ENCODE data around the gene IRAK1. TPM values are rescaled to one million over a fixed set of nuclear protein-coding genes. Genes with fewer than 3 reads are reported as not detected.

IRAK1 gene
- total RNA-seq, 2 donors from 2014 or later, result 75.3 to 92.5 TPM

DNA sequence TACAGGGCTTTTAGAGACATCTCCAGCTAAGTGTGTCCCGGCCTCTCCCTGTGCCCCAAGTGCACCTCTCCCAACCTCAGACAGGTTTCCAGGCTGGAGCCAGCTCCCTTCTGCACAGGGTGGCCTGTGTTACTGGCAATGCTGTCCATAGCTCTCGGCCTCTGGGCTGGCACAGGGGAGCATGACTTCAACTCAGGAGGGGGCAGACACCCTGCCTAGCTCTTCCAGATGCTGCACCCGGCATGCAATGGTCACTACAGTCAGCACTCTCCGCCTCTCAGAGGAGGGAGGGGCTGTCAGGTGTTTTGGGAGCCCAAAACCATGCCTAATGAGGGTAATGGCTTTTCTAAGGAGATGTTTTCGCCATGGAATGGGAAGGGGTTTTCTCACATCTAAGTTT is 2.4 kb upstream of the IRAK1 start:
- Mint-ChIP-seq H3K4me1 (peaks cover 6% of the 10 kb centered on the region), H3K27me3 (no peaks in the 10 kb centered on the region), H3K27ac (no peak overlapping the region), H3K36me3 (ENCODE audit: low read depth) (no peaks in the 10 kb centered on the region), H3K4me3 (no peak overlapping the region)
- DNase-seq (no peak), ATAC-seq (no peak)
- no peaks in the 10 kb centered on the region for H3K9me3 ChIP-seq (ENCODE audit: control insufficient read depth, low read length, poor library complexity, severe bottlenecking)

DNA sequence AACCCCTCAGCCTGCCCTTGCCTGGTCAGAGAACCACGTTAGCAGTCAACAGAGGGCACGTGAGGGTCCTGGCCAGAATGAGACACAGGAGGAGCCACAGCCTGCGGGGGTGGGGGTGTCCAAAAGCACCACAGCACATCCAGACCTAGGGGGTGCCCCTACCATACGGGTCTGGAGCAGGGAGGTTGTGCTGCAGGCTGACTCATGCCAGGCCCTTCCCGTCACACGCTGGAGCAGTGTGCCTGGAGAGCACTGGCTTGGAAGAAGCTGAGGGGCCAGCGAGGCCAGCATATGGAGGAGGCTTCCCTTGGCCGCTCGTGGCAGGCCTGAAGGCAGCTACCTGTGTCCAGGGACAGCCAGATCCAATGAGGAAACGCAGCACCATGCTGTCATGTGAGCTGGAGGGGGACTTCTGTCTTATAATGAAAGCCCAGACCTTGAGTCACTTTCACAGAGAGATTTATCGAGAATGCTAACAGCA is 1.5 kb upstream of the IRAK1 start:
- ATAC-seq, result no peak
- Mint-ChIP-seq H3K4me3 (peak overlapping the region; percentile 90), H3K36me3 (ENCODE audit: low read depth) (no peaks in the 10 kb centered on the region), H3K27me3 (no peaks in the 10 kb centered on the region), H3K27ac (peak overlapping the region; percentile 88), H3K4me1 (peaks cover 6% of the 10 kb centered on the region)
- H3K9me3 ChIP-seq (ENCODE audit: control insufficient read depth, low read length, poor library complexity, severe bottlenecking), result no peaks in the 10 kb centered on the region
- peak in 1 of 3 donors; percentile 17 for DNase-seq

DNA sequence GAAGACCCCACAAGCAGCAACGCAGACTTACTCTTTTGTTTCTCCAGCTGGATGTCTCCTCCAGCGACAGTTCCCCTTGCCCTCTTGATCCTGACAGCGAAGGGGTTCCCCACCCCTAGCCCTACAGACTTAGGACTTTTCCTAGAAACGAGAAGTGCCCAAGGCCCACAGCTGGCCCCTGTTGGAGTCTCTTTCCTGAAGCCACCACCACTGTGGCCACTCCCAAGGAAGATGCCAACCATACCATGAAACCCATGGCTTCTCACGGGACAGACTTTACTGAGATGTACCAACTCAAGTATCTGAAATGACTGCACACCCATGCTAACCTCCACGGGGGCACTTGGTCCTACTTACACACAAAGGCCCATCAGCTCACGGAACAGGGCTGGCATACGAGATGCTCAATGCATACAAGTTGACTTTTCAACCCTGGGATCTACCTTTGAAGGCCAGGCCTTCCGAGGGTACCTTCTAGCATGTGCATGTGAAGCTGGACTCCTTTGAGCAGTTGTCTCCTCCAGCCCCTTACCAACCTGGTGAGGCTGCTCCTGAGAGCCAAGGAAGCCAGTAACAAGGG is 924 bp upstream of the IRAK1 start:
- Mint-ChIP-seq H3K4me1 (peaks cover 9% of the 10 kb centered on the region), H3K27ac (peak overlapping the region; percentile 88), H3K36me3 (ENCODE audit: low read depth) (no peaks in the 10 kb centered on the region), H3K27me3 (no peaks in the 10 kb centered on the region), H3K4me3 (peak overlapping the region; percentile 90)
- H3K9me3 ChIP-seq (ENCODE audit: control insufficient read depth, low read length, poor library complexity, severe bottlenecking), result no peaks in the 10 kb centered on the region
- DNase-seq, result no peak
- no peak for ATAC-seq

DNA sequence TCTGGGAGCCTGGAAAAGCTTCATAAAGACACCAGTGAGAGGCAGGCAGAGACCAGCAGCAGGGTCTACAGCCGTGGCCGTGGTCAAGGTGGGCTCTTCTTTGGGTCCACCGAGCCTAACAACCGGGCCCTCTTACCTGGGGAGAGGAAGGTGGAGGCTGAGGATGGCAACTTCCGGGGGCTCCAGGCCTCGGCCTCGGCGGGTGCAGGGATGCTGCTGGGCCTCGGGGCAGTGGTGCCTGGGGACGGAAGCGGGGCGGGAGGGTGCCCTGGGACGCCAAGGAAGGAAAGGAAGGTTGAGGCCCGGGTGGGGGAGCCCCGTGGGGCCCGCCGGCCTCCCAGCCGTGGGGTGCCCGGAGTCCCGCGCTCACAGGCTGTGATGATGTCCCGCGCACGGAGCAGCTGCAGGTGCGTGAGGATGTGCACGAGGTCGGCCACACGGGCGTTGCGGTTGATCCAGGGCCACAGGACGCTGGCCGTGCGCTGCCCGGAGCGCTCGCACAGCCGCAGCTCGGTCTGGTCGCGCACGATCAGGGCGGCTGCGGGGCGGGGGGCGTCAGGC is 561 bp downstream of the IRAK1 start:
- H3K4me3 Mint-ChIP-seq, result peak overlapping the region; percentile 92
- peaks cover 13% of the 10 kb centered on the region for H3K4me1 Mint-ChIP-seq
- peak overlapping the region; percentile 83 for H3K27ac Mint-ChIP-seq
- no peaks in the 10 kb centered on the region for H3K27me3 Mint-ChIP-seq
- ATAC-seq, result peak; percentile 7
- DNase-seq, result no peak
- no peaks in the 10 kb centered on the region for H3K9me3 ChIP-seq (ENCODE audit: control insufficient read depth, low read length, poor library complexity, severe bottlenecking)
- no peaks in the 10 kb centered on the region for H3K36me3 Mint-ChIP-seq (ENCODE audit: low read depth)

DNA sequence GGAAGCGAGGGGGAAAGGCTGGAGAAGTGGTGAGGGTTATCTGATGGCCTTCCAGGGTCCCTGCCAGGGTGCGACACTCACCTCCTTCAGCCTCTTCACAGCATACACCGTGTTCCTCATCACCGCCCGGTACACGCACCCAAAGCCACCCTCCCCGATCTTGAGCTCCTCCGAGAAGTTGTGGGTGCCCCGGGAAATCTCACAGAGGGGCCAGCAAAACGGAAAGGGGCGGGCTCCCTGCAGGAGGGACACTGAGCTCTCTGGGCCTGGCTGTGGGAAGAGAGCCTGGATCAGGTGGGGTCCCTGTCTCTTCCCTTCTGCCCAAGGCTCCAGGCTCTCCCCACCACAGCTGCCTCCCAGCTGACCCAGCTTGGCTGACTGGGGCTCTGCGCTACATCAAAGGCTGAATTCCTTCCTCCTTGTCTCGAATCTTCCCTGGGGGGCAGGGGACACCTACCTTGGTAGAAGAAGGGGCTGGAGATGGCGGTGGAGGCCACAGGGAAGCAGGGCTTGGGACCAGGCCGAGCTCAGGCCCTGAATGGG is 1.1 kb downstream of the IRAK1 start:
- DNase-seq (no peak), ATAC-seq (no peak)
- H3K4me3 Mint-ChIP-seq, result peak overlapping the region; percentile 92
- no peaks in the 10 kb centered on the region for H3K9me3 ChIP-seq (ENCODE audit: control insufficient read depth, low read length, poor library complexity, severe bottlenecking)
- peak overlapping the region; percentile 83 for H3K27ac Mint-ChIP-seq
- no peaks in the 10 kb centered on the region for H3K36me3 Mint-ChIP-seq (ENCODE audit: low read depth)
- H3K4me1 Mint-ChIP-seq, result peaks cover 15% of the 10 kb centered on the region
- no peaks in the 10 kb centered on the region for H3K27me3 Mint-ChIP-seq

DNA sequence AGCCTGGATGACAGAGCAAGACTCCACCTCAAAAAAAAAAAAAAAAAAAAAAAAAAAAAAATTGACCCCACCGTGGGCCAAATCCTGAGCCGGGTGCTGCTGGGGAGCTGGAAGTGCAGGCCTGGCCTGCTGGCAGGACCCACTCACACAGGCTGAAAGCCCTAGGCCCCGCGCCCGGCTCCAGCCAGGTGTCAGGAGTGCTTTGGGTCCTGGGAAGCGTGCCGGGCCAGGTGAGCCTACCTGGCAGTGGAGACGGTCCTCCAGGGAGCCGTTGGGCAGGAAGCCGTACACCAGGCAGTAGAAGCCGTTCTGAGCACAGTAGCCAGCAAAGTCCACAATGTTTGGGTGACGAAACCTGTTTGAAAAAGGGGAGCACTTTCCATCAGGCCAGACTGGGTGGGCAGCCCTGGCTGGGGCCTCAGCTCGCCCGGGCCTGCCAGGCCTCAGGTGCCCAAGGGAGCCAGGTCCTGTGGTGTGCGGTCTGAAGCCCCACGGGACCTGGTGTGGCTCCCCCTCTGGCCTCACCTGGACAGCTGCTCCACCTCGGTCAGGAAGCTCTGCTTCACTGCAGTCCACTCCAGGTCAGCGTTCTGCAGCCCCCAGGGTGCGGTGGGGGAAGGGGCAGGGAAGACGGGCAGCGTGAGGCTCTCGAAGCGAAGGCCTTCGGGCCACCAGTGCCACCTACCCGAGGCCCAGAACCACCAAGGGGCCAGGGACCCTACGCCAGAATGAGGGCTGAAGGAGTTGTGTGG is 1.8 kb downstream of the IRAK1 start:
- H3K9me3 ChIP-seq (ENCODE audit: control insufficient read depth, low read length, poor library complexity, severe bottlenecking), result no peaks in the 10 kb centered on the region
- Mint-ChIP-seq H3K36me3 (ENCODE audit: low read depth) (no peaks in the 10 kb centered on the region), H3K27me3 (no peaks in the 10 kb centered on the region), H3K4me1 (peaks cover 13% of the 10 kb centered on the region), H3K4me3 (peak overlapping the region; percentile 92), H3K27ac (peak overlapping the region; percentile 83)
- no peak for ATAC-seq
- no peak for DNase-seq

DNA sequence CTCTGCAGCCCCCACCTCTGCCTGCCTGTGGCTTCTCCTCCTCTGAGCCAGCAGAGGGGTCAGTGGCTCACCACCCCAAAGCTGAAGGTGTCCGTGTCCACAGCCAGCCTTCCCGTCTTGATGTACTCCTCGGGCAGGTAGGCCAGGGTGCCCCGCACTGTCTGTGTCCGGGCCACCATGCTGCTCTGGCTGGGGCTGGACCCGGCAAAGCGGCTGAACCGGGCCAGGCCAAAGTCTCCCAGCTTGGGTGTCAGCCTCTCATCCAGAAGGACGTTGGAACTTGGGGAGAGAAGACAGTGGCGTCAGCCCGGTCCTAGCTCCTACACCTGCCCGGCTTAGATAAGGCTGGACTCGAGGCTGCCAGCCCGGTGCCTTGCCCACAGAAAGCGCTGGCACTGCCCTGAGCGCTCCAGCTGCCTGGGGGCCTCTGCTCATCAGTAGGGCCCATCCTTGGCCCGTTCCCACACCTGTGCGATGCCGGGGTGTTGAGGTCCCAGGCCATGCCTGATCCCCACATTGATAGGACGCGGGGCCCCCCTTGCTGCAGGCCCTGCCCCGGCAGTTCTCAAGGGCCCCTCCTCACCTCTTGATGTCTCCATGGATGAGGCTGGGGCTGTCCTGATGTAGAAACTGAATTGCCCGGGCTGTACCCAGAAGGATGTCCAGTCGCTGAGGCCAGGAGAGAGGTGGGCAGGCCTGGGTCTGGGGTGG is 3.2 kb downstream of the IRAK1 start:
- H3K4me1 Mint-ChIP-seq, result peaks cover 13% of the 10 kb centered on the region
- no peaks in the 10 kb centered on the region for H3K9me3 ChIP-seq (ENCODE audit: control insufficient read depth, low read length, poor library complexity, severe bottlenecking)
- H3K27ac Mint-ChIP-seq, result no peak overlapping the region
- no peak overlapping the region for H3K4me3 Mint-ChIP-seq
- H3K36me3 Mint-ChIP-seq (ENCODE audit: low read depth), result no peaks in the 10 kb centered on the region
- no peak for ATAC-seq
- H3K27me3 Mint-ChIP-seq, result no peaks in the 10 kb centered on the region
- DNase-seq, result no peak

DNA sequence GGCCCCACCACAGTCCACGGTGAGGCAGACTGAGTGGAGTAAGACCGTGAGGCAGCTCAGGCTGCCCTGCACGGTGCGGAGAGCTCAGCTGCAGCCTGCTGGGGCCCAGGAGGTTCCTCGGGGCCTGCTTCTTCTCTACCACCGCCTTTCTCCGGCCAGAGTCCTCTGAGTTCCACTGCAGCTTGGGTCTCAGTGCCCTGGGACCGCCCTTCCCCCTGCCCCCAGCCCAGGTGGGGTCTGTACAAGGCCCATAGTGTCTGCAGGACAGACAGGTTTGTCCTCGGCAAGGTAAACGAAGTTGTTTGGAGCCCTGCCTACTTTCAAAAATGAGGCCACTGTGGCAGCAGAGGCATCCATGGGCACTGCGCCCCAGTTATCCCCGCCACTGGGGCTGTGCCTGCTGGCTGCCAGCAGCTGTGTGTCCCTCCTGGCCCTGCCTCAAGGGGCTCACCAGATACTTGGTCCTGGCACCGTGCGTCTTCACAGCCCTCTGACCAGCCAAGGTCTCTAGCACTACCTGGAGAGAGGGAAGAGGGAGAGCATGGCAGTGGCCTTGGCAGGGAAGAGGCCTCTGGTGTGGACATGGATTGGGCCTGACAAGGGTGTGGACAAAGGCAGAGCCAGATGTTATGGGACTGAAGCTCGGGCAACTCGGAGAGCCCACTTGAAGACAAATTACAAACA is 4.0 kb downstream of the IRAK1 start:
- DNase-seq (no peak), ATAC-seq (no peak)
- no peaks in the 10 kb centered on the region for H3K36me3 Mint-ChIP-seq (ENCODE audit: low read depth)
- no peak overlapping the region for H3K4me3 Mint-ChIP-seq
- no peaks in the 10 kb centered on the region for H3K27me3 Mint-ChIP-seq
- H3K9me3 ChIP-seq (ENCODE audit: control insufficient read depth, low read length, poor library complexity, severe bottlenecking), result no peaks in the 10 kb centered on the region
- H3K27ac Mint-ChIP-seq, result peak overlapping the region; percentile 68
- peaks cover 13% of the 10 kb centered on the region for H3K4me1 Mint-ChIP-seq

DNA sequence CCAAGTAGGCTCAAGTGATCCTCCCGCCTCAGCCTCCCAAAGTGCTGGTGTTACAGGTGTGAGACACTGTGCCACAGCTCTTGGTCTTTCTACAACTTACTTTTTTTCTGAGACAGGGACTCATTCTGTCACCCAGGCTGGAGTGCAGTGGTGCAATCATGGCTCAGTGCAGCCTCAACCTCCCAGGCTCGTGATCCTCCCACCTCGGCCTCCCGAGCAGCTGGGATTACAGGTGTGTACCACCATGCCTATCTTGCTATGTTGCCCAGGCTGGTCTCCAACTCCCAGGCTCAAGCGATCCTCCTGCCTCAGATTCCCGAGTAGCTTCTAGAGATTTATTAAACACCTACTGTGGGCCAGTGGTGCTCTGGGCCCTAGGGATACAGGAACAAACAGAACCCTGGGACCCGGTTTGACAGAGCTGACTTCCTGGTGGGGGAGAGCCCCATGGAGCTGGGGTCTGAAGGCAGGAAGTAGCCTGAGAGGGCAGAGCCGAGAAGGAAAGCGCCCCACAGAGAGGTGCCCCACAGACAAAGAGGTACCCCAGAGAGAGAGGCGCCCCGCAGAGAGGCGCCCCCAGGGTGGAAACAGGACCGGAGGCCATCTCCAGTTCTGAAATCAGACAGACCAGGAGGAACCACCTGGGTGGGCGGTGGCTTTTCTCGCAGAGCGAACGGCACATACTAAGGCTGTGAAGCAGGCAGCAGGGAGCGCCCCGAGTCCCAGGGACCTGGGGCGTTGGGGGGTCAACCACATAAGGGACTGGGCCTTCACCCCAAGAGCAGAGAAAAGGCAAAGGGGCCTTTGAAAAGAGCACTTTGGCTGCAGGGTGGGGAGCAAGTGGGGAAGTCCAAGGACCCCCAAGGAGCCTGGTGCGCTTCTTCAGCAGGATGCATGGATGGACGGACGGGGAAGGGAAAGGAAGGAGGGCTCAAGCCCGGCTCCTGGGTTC is 5.0 kb downstream of the IRAK1 start:
- no peaks in the 10 kb centered on the region for H3K9me3 ChIP-seq (ENCODE audit: control insufficient read depth, low read length, poor library complexity, severe bottlenecking)
- Mint-ChIP-seq H3K27me3 (no peaks in the 10 kb centered on the region), H3K4me3 (no peak overlapping the region), H3K4me1 (peaks cover 10% of the 10 kb centered on the region), H3K27ac (peak overlapping the region; percentile 32), H3K36me3 (ENCODE audit: low read depth) (no peaks in the 10 kb centered on the region)
- no peak for DNase-seq
- ATAC-seq, result no peak

DNA sequence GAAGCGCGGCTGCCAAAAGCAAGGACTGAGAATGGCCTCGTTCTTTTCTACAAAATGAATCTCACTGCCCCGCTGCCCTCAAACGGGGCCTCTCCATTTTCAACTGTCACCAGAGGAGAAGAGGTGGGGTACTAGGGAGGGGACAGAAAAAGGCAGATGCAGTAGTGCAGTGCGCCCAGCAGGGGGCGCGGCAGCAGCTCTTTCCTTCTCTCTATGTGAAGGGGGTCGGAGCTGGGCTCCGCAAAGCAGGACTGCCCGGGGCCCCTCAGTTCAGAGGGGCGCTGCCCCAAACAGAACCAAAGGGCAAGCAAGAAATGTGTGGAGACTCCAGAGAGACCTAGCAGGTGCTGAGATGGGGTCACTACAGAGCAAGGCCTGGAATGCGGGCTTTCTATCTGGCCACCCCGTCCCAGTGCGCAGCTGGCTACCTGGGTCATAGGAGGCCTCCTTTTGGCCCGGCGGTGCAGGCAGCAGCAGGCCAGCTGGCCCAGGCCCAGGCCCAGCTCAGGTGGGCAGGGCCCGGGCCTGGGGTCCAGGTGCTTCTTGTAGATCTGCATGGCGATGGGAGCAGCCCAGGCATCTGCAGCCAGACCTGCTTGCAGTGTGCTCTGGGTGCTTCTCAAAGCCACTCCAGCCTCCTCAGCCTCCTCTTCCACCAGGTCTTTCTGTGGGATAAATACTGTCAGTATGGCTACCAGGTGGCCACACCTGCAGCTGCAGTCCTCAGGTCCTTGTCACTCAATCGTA is 5.9 kb downstream of the IRAK1 start:
- ATAC-seq, result peak; percentile 79
- Mint-ChIP-seq H3K27ac (no peak overlapping the region), H3K27me3 (no peaks in the 10 kb centered on the region), H3K4me1 (peaks cover 10% of the 10 kb centered on the region), H3K4me3 (no peak overlapping the region), H3K36me3 (ENCODE audit: low read depth) (no peaks in the 10 kb centered on the region)
- DNase-seq, result peak; percentile 22 to 32 (median 32)
- no peaks in the 10 kb centered on the region for H3K9me3 ChIP-seq (ENCODE audit: control insufficient read depth, low read length, poor library complexity, severe bottlenecking)

DNA sequence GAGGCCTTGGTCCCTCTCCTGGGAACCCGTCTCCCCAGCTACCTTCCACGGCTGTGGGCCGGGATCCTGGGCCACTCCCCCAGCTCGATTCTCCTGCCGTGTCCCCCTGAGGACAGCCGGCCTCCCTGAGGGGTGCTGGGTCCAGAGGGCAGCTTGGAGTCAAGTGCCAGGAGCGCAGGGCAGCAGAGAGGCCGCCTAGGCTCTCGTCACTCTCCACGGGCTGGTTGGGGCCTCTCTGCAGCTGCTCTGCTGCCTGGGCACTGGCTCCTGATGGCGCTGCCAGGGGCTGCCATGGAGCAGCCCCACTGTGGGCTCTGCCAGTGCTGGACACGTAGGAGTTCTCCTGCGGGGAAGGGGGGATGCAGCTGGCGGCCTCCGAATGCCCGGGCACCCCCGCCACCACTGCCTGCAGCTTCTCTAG is 6.7 kb downstream of the IRAK1 start:
- H3K4me3 Mint-ChIP-seq, result no peak overlapping the region
- no peaks in the 10 kb centered on the region for H3K27me3 Mint-ChIP-seq
- ATAC-seq (no peak), DNase-seq (no peak)
- H3K9me3 ChIP-seq (ENCODE audit: control insufficient read depth, low read length, poor library complexity, severe bottlenecking), result no peaks in the 10 kb centered on the region
- peaks cover 10% of the 10 kb centered on the region for H3K4me1 Mint-ChIP-seq
- no peaks in the 10 kb centered on the region for H3K36me3 Mint-ChIP-seq (ENCODE audit: low read depth)
- H3K27ac Mint-ChIP-seq, result no peak overlapping the region
